ENCODE results near the gene HDLBP.

Gene HDLBP

DNA sequence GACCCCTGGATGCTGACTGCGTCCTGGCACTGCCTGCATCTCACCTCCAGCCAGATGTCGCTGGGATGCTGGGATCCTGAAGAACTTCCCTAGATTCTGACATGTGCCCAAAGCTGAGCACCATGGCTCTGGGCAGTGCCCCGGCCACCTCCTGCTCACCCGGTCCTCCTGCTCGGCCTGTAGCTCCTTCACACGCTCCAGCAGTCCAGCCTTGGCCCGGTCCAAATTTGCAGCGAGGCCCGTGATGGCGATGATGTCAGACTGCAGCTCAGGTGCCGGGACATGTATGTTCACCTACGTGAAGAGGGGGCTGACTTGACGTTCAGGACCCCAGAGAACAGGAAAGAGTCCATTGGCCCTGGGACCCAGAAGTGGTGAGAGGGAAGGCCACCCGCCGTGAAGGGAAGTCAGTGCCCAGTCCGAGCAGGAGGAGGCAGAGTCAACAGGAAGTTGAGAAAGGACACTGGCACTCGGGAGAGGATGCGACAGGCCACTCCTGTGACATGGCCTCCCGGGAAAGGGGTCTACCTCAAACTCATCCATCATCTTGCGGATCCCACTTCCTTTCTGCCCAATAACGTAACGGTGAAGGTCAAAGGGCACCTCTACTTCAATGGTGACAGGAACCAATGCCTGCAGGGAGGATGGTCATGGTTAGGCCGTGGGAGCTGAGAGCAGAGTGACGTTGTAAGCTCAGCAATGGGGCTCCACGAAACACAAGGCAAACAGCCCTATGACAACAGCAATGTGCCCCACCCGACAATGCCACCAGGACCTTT is 80.3 kb downstream of the HDLBP start:
- TF ChIP-seq ZFX (IDR thresholded peaks at IDR 0.05), result no peak
- TF ChIP-seq, protein P1, sequence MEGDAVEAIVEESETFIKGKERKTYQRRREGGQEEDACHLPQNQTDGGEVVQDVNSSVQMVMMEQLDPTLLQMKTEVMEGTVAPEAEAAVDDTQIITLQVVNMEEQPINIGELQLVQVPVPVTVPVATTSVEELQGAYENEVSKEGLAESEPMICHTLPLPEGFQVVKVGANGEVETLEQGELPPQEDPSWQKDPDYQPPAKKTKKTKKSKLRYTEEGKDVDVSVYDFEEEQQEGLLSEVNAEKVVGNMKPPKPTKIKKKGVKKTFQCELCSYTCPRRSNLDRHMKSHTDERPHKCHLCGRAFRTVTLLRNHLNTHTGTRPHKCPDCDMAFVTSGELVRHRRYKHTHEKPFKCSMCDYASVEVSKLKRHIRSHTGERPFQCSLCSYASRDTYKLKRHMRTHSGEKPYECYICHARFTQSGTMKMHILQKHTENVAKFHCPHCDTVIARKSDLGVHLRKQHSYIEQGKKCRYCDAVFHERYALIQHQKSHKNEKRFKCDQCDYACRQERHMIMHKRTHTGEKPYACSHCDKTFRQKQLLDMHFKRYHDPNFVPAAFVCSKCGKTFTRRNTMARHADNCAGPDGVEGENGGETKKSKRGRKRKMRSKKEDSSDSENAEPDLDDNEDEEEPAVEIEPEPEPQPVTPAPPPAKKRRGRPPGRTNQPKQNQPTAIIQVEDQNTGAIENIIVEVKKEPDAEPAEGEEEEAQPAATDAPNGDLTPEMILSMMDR (conservative IDR thresholded peaks at IDR 0.05), result no peak
- H3K27ac ChIP-seq, result no peak overlapping the region

DNA sequence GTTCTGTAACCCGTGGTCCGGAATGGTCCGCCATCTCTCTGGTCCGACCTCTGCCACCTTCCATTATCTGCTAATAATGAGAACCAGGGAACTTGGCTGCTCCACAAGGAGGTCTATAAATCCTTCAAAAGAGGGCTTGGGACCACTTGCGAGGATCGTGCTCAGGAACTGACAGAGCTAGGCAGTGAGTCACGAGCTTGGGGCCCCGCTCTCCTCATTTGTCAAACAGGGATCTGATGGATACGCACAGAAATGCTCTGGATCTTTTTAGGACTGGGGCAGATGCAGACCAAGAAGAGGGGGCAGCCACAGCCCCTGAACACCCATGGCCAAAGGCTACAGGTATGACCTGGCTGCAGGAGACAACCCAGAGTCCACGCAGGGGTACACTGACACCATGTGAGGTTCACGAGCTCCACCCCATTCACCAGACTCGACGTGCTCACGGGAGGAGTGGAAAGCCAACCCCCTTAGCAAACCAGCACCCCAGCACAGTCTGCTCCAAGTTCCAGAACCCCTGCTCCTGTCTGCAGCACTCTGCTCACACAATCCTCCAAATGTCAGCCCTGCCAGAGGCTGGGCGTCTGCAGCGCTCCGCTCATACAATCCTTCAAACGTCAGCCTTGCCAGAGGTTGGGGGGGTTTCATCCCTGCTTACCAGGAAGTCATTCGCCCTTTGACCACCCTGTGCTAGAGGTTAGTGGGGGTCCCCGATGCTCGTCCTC is 81.2 kb downstream of the HDLBP start:
- no peak for TF ChIP-seq ZFX (IDR thresholded peaks at IDR 0.05)
- TF ChIP-seq, protein P1 (conservative IDR thresholded peaks at IDR 0.05), result no peak
- H3K27ac ChIP-seq, result no peak overlapping the region

DNA sequence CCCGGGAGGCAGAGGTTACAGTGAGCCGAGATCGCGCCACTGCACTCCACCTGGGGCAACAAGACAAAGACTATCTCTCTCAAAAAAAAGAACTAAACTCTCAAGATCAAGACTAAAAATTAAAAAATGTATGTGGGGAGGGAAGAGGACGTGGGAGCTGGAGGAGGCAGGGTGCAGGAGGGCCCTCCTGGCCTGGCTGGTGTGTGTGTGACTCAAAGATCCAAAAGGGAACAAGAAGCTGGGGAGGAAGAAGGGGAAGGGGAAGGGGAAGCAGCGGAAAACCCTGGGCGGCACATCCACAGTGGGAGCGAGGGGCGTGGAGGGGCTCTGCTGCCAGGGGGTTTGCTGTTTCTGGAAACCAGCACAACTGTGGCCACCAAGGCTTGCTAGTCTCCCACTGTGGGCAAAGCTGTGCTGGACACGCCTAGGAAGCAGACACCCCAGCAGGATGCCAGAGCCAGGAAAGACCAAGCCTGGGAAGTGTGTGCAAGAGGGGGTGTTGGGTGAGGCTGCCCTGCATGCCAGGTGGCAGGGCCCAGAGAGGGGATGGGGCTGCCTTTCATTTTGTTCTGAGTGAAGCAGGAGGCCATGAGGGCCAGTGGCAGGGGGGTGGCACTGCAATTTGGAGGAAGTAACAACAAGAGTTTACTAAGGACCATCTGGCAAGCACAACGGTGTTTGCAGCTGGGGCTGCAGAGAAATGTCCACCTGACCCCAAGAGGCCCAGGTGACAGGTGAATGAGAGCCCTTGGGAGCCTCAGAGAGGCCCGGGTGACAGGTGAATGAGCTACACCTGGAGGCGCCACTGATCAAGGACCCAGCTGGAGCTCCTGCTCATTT is 82.5 kb downstream of the HDLBP start:
- TF ChIP-seq, protein P1 (conservative IDR thresholded peaks at IDR 0.05), result no peak
- no peak for TF ChIP-seq ZFX (IDR thresholded peaks at IDR 0.05)
- H3K27ac ChIP-seq, result no peak overlapping the region

DNA sequence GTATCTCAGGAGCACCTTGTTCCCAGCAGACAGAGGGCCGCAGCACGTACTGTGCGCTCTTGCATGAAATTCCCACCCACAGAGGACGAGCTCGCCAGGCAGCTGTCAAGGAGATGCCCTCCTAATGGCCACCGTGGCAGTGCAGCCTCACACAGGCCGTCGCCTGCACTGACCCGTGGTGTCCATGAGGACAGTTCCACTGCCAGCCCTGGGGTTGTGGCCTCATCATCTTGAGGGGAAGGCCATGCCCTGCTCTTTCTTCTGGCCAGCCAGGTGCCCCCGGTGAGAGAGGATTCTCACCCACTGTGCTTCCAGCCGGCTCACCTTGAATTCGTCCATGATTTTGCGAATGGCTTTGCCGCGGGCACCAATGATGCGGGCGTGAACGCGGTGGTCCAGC is 85.0 kb downstream of the HDLBP start:
- TF ChIP-seq, protein P1 (conservative IDR thresholded peaks at IDR 0.05), result no peak
- no peak for TF ChIP-seq ZFX (IDR thresholded peaks at IDR 0.05)
- H3K27ac ChIP-seq, result no peak overlapping the region

DNA sequence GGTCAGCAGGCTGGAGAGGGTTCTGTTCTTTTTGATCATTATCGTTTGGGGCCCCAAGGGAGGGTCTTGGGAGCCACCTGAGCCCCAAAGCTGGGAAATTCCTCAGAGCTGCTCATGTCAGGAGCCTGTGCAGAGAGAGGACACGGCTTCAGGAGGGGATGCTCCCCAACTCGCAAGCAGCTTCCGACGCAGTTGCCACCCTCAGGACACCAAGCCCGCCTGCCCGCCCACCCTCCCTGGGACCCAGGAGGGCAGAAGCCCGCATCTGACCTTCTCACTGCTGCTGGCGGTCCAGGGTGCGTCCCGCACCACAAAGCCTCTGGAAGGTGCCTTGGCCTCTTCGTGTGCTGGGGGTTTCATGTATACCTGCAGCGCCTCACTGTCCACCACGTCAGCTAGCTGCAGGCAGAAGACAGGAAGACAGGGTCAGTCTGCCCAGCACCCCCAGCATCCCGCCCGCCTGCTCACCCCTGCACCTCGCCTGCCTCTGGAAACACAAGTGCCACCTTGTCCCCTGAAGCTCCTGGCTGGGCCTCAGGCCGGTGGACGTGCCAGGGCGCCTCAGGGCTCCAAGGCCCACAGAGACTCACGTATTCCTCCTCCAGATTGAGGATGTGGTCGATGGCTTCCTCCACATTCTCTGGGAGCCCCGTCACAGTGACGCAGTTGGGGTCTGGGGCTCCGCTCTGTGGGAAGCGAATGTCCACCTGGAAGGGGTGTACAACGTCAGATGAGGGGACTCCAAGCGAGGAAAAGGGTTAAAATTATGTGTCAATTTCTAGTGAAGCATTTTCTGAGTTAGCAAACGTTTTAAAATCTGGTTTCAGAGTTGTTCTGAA is 85.7 kb downstream of the HDLBP start:
- no peak overlapping the region for H3K27ac ChIP-seq
- TF ChIP-seq, protein P1 (conservative IDR thresholded peaks at IDR 0.05), result no peak
- TF ChIP-seq ZFX (IDR thresholded peaks at IDR 0.05), result no peak

DNA sequence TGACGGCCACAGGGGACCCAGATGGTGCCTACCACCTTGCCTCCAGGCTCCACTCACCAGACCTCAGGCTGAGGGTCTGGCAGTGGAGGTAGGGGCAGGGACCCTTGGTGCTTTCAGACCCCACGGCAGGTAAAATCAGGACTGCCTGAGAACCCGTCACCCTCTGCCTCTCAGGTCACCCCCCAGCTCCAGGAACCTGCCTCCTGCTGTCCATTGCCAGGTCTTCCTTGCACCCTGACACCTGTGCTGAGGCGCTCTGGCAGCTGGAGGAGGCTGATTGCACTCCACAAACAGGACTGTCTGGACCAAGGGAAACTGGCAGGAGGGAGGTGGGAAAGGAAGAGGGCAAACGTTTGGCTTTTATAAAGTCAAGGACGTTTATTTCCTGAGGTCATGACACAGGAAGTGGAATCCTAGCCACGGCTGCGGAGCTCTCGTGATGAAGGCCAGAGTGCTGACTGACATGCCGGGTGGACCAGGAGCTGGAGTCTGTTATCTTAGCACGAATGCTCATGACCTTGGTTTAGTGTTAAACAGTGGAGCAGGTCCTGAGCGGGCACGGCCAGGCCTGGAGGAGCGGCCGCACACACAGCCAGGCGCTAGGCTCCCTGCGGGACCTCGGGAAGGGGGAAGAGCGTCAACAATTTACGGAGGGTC is 86.5 kb downstream of the HDLBP start:
- TF ChIP-seq, protein P1 (conservative IDR thresholded peaks at IDR 0.05), result no peak
- no peak for TF ChIP-seq ZFX (IDR thresholded peaks at IDR 0.05)
- H3K27ac ChIP-seq, result no peak overlapping the region

All from C4-2B (cell line).